Lower leg skin (tissue), 3 donors: ENCODE measurements around the gene EVI5.

Experiments
- POLR2A ChIP-seq, 2 donors: fragments of 450-650 bp; IDR thresholded peaks; one replicate each; pipeline ENCODE4 v1.6.1; 2016 to 2017; ENCODE audit warnings: antibody characterized with exemption in 2 of 2, mild to moderate bottlenecking in 1 of 2, moderate library complexity in 1 of 2
- TF ChIP-seq, protein P1 (sequence below), 3 donors: fragments of 450-650 bp; IDR thresholded peaks; one replicate each; pipeline ENCODE4 v1.5.1; 2016; ENCODE audit warnings: antibody characterized with exemption in 3 of 3, mild to moderate bottlenecking in 3 of 3, moderate library complexity in 2 of 3

DNA sequence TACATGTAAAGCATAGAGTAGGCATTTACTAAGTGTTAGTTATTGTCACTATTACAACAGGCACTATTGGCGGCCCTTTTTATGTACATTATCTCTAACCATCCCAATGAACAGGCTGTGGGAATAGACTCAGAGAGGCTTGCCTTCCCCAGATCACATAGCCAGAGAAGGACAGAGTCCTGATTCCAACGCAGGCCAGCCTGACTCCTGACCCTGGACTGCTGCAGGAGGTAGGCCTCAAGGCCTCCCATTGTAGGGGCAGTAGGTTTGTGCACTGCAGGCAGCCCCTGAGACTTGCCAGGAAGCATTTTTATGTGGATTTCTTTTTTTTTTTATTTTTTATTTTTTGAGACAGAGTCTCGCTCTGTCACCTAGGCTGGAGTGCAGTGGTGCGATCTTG lies 291.8 kb downstream of the EVI5 start:
- TF ChIP-seq, protein P1, sequence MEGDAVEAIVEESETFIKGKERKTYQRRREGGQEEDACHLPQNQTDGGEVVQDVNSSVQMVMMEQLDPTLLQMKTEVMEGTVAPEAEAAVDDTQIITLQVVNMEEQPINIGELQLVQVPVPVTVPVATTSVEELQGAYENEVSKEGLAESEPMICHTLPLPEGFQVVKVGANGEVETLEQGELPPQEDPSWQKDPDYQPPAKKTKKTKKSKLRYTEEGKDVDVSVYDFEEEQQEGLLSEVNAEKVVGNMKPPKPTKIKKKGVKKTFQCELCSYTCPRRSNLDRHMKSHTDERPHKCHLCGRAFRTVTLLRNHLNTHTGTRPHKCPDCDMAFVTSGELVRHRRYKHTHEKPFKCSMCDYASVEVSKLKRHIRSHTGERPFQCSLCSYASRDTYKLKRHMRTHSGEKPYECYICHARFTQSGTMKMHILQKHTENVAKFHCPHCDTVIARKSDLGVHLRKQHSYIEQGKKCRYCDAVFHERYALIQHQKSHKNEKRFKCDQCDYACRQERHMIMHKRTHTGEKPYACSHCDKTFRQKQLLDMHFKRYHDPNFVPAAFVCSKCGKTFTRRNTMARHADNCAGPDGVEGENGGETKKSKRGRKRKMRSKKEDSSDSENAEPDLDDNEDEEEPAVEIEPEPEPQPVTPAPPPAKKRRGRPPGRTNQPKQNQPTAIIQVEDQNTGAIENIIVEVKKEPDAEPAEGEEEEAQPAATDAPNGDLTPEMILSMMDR (IDR thresholded peaks at IDR 0.05), result no peak
- TF ChIP-seq POLR2A (IDR thresholded peaks at IDR 0.05), result no peak
